ENCODE results near the gene SLC27A1.

The SLC27A1 gene

GRCh38 chr19:17470068-17470841, at the start of gene SLC27A1:
TSS of gene SLC27A1 (plus strand) at chr19:17470524. CDS start at chr19:17470541, 17 bp downstream.
- DNase-seq: peak; percentile 91

- no peak for DNase-seq
These were observed 48.4 kb upstream of the SLC27A1 start for GRCh38 chr19:17421942-17422341.

GRCh38 chr19:17423429-17424208, 46.7 kb upstream of the SLC27A1 start:
- DNase-seq: no peak

- peak; percentile 61 for DNase-seq
These were observed 45.5 kb upstream of the SLC27A1 start for GRCh38 chr19:17424743-17425365.

DNA sequence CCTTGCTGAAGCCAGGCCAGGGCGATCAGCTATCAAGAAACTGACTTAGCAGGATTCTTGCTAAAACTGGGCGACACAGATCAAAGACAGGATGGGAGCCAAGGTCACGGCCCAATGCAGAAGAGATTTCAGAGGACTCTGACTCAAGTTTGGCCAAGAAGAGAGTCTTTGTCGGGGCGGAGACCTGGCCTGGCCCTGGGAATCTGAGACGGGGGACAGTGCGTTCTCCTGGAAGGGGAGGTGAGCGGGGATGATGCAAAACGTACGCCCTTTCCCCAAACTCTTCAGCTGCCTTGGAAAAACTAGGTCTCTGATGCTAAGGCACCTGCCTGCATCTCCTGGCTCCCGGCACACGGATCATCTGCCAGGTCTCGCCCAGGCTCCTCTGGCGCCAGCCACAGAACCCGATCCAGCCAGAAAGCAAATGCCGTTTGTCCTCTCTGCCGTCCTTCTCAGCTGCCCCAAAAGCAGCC, 40.6 kb upstream of the SLC27A1 start:
- no peak for DNase-seq

DNA sequence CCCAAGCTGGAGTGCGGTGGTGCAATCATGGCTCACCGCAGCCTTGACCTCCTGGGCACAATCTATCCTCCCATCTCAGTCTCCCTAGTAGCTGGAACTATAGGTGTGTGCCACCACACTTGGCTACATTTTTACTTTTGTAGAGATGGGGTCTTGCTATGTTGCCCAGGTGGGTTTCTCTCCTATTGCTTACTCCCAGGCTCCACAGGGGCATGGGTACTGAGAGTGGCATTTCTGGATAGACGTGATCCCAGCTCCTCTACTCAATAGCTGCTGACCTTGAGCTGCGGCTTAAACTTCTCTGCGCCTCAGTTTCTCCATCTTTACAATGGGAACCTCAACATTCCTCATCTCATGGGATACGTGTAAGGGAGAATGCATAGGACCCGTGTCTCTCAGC, 38.9 kb upstream of the SLC27A1 start:
- DNase-seq: no peak

GRCh38 chr19:17435218-17435617, 35.1 kb upstream of the SLC27A1 start:
- no peak for DNase-seq

GRCh38 chr19:17436094-17436873, 34.0 kb upstream of the SLC27A1 start:
- no peak for DNase-seq

- DNase-seq: no peak
These were observed 33.5 kb upstream of the SLC27A1 start for GRCh38 chr19:17436874-17437267.

- DNase-seq: peak; percentile 30
These were observed 28.9 kb upstream of the SLC27A1 start for GRCh38 chr19:17441241-17442021.

DNA sequence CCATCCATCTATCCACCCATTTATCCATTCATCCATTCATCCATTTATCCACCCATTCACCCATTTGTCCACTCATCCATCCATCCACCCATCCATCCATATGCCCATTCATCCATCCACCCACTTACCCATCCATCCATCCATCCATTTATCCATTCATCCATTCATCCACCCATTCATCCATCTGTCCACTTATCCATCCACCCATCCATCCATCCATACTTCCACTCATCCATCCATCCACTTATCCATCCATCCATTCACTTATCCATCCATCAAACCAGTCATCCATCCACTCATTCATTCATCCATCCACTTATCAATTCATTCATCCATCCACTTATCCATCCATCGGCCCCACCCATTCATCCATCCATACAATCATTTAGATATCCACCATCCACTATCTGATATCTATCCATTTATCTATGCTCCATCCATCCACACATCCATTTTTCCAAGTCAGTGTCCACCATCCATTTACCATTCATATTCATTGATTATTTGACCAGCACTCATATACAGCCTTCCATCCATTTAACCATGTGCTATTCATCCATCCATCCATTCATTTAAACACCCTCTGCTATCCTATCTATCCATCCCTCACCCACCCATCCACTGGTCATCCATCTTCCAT, 24.7 kb upstream of the SLC27A1 start:
- no peak for DNase-seq

GRCh38 chr19:17447704-17448130, 22.6 kb upstream of the SLC27A1 start:
- DNase-seq: no peak

- DNase-seq: peak; percentile 47
These were observed 22.0 kb upstream of the SLC27A1 start, which contains the start of gene TMEM221 for GRCh38 chr19:17448131-17448967. TSS of gene TMEM221 (minus strand) at chr19:17448668. CDS start at chr19:17448462, 206 bp downstream.

DNA sequence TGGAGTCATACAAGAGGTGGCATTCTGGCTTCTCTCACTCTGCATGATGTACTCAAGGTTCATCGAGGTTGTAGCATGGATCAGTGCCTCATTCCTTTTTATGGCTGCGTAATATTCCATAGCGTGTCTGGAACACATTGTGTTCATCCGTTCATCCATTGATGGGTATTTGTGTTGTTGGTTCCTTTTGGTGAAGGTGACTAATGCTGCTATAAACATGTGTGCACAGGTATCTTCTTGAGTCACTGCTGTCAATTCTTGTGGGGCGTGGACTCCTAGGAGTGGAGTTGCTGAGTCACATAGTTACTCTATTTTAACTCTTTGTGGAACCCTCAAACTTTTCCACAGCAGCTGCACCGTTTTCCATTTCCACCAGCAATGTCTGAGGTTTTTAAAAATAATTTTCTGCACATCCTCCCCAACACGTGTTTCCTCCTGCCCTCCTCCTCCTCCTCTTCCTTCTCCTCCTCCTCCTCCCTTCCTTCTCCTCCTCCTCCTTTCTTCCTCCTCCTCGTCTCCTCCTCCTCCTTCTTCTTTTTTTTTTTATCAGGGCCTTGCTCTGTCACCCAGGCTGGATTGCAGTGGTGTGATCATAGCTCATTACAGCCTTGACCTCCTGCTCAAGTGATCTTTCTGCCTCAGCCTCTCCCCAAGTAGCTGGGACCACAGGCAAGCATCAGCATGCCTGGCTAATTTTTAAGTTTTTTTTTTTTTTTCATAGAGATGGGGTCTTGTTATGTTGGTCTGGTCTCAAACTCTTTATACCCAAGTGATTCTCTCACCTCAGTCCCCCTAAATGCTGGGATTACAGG, 19.9 kb upstream of the SLC27A1 start:
- DNase-seq: peak; percentile 84

DNA sequence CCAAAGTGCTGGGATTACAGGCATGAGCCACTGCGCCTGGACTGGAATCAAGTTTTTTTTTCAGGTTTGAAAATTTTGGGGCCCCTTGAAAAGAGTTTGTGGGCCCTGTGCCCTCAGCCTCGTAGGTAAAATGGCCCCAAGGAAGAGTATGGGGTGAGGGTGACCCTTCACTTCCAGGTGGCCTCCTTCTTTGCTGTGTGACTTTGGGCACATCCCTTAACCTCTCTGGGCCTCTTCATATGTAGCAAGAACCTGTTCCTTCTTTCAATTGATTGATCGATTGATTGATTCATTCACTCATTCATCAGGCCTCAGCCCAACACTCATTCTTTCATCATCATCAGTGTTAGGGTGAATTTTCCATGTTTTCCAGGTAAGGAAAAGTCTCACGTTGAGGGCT, 18.5 kb upstream of the SLC27A1 start:
- DNase-seq: no peak

- DNase-seq: no peak
These were observed 15.7 kb upstream of the SLC27A1 start for GRCh38 chr19:17454576-17455071.

GRCh38 chr19:17455308-17456123, 14.8 kb upstream of the SLC27A1 start:
- no peak for DNase-seq

DNA sequence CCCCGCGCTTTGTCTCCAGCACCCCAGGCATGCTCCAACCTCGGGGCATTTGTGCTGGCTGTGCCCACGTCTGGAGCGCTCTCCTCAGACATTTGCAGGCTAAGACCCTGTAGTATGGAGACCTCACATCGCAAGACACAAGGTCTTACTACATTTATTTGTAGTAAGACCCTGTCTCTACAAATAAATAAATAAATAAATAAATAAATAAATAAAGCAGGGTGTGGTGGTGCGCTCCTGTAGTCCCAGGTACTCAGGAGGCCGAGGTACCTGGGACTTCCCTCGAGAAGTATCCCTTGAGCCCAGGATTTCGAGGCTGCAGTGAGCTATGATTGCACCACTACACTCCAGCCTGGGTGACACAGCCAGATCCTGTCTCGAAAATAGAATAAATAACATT, 14.2 kb upstream of the SLC27A1 start:
- no peak for DNase-seq

All from activated CD4-positive, alpha-beta T cell treated with anti-CD3 and anti-CD28 coated beads, Interleukin-10, Interleukin-2, amounts not matched to agents 100 ng/mL and 50 ng/mL, durations not matched to agents 16 hours and 8 hours (primary cell).